Cardiac septum (tissue), 1 donor: Measurements from ENCODE around the gene MMP19. TPM values are rescaled to one million over a fixed set of nuclear protein-coding genes. Genes with fewer than 3 reads are reported as not detected.

Experiments used
- DNase-seq: peaks from one replicate; pipeline ENCODE4 v3.0.0-alpha.2; 2020; ENCODE audit warnings: low spot score
- intact Hi-C: fragments of 100-400 bp; cut with DNase I; formaldehyde crosslinking; loops from one replicate; pipeline ENCODE4 v1.14.0; 2022
- total RNA-seq: library from RNA; stranded (reverse); fragmentation: NEBNext Ultra II Directional; extraction: Animal tissue kit (Norgen Biotek cat#: 25700); gene quantifications from one replicate; pipeline ENCODE4 v1.2.1, GENCODE V29; 2021
- donor health status: DM: no; HTN: no; CAD: no.

MMP19 gene
- total RNA-seq, 1 donor from 2014 or later: 1.6 TPM

DNA sequence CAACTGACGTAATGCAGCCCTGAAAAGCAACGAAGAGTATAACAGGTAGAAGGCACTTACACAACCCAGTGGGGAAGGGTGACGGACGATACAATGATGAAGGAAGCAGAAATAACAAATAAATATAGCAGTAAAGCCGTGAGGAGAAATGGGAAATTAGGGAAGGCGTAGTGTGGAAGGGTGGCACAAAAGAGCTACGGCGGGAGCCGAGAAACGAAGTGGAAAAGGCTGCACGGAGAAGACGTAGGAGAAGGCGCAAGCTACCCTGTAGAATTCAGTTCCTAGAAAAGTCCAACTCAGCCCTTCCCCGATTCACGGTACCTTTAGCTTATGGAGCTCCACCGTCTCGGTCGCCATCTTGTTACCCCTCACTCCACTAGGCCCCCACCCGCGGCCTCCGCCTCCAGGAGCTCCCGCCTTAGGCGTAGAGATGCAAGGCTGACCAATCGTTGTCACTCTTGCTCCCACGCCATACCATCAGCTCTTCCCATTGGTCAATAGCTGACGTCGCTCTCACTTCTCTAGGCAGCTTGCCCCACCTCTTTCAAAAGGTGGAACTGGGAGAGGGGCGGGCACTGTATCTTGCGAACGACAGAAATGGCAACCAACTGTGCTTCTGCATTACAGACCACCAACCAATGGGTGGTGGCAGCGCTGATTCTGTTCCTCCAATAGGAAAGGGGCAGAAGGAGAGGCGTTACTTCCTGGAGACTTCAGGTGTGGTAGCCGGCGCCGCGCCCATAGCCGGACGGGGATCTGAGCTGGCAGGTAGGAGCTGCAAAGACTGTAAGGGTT is 25.2 kb downstream of the MMP19 start, which contains the start of the genes ORMDL2 and SARNP:
TSS of gene ORMDL2 (plus strand) at position 697 of the 795 bp plus-strand sequence. CDS start 959 bp downstream, outside the sequence.
TSS of gene SARNP (minus strand) at position 380 of the 795 bp plus-strand sequence. CDS start at position 357, 23 bp downstream.
- intact Hi-C loops: loop anchor here (1.0 to 5.0 kb wide), 2 partner anchors 13 to 110 kb away; partner anchors contain the start of gene PYM1

DNA sequence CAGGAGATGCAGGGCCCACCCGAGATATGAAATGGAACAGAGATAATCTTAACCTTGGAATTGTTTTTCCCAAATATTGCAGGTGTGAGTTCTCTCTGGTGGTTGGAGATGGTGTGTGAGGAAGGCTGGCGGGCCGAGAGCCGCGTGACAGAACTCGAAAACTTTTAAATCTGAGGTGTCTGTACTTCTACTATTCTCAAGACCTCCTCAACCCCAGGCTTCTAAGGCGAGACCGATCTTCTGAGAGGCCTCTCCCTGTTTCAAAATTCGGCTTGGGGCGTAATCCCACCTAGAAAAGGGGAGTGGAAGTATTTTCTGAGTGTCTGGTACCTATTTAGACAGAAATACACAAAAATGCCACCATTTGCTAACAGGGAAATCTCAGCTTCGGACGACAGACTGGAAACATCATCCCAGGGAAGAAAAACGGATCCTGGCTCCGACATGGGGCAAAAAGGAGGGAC is 25.8 kb downstream of the MMP19 start:
- no peak for DNase-seq
- intact Hi-C loops: loop anchor here (1.0 to 5.0 kb wide), 2 partner anchors 13 to 110 kb away; partner anchors contain the start of gene PYM1

More for the DNA sequence above, 25.2 kb downstream of the MMP19 start, which contains the start of the genes ORMDL2 and SARNP:
- DNase-seq: peak; percentile 97

DNA sequence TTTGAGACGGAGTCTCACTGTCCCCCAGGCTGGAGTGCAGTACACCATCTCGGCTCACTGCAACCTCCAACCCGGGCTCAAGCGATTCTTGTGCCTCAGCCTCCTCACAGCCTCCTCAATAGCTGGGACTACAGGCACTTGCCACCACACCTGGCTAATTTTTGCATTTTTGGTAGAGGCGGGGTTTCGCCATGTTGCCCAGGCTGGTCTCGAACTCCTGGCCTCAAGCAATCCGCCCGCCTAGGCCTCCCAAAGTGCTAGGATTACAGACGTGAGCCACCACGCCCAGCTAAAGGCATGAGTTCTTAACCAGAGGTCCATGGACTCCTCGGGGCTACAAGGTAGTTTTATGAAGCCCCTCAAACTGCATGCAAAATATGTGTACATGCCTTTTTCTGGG is 27.3 kb downstream of the MMP19 start:
- DNase-seq: no peak
- intact Hi-C loops: loop anchor here (5.0 kb wide), 1 partner anchor 112 kb away; the partner anchor contains the start of gene PYM1

DNA sequence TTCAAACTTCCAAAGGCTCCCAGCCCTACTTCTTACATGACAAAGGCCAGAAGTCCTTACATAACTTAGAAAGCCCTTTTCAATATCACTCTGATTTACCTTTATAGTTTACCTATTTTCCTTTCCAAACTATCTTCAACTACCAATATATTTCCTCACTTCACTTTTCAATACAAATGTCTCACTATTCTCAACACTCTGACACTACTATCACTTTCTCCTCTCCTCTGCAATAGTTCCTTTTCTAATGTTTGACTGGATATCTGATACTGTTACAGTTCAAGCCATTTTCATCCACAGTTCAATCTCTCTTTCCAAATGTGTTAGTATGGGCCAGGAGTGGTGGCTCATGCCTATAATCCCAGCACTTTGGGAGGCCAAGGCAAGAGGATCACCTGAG is 28.5 kb downstream of the MMP19 start:
- DNase-seq: no peak
- intact Hi-C loops: no loop called here

DNA sequence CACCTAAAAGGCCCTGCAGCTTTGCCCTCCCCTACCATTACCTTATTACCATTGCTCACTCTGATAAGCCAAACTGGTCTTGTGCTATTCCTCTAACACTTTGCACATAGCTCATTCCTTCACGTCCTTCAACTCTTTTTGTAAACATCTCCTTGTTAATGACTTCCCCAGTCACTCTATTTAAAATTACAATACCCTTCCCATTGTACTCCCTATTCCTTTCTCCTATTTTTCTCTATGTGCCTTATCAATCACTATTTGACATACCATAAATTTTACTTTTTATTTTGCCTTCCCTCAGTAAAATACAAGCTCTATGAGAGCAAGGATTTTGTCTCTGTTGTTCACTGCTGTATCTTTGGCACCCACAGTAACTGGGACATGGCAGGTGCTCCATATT is 30.6 kb downstream of the MMP19 start:
- intact Hi-C loops: no loop called here

DNA sequence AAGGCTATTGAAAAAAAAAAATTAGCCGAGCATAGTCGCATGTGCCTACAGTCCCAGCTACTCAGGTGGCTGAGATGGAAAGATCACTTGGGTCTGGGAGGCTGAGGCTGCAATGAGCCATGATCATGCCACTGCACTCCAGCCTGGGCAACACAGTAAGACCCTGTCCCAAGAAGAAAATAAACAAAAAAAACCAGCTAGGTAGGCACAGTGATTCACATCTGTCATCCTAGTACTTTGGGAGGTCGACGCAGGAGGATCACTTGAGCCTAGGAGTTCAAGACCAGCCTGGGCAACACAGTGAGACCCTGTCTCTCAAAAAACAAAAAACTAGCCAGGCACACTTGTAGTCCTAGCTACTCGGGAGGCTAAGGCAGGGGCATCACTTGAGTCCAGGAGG is 33.5 kb downstream of the MMP19 start:
- DNase-seq: no peak
- intact Hi-C loops: no loop called here

More for the DNA sequence above, 30.6 kb downstream of the MMP19 start:
- no peak for DNase-seq

DNA sequence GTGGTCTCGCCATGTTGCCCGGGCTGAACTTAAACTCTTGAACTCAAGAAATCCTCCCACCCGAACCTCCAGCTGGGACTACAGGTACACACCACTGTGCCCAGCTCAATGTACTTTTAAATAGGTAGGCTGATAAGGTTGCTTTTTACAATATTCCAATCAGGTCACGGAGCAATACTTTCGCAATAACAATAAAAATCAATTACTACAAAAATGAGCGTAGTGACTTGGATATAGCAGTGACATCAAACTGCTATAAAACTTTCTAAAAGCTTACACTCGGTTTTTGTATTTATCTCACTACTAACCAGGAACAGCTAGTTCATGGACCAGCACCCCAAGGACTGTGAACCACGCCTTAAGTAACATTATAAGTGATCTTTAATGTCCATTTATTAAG is 35.8 kb downstream of the MMP19 start:
- DNase-seq: no peak
- intact Hi-C loops: no loop called here

DNA sequence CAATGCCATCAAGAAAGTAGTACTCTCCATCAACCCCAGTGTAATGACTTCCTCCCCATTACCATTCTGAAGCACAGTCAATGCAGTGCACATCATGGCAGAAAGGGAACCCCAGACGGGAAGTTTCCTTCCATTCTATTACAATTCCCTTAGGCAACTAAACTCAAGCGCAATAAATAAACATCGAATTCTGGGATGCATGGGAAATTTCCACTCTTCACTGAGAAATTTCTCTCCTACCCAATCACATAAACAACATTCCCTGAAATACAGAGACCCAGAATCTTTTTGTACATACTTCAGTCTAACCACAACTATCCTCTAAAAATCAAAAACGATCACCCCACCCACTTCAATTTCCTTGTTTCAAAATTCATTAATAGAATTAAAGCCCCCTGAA is 45.2 kb downstream of the MMP19 start:
- no peak for DNase-seq
- intact Hi-C loops: loop anchor here (2.0 kb wide), 1 partner anchor 59 kb away; no protein-coding TSS in a partner anchor

DNA sequence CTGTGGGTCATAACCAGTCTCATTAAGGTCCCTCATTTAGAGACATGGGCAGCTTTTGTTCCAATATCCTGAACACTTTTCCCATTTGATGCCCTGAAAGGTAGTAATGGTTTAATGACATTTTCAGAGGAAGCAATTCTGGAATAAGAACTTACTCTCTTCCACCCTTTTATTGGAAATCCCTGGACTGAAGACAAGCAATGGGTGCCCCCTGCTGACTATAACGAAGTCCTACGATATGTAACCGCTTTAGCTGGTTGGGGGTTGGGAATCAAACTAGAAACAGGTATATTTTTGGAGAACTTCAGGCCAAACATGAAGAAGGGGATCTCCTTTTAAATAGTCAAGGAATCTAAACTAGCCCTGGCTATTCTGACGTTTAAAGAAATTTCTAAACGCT is 45.7 kb downstream of the MMP19 start:
- intact Hi-C loops: loop anchor here (2.0 kb wide), 1 partner anchor 58 kb away; no protein-coding TSS in a partner anchor
- no peak for DNase-seq

DNA sequence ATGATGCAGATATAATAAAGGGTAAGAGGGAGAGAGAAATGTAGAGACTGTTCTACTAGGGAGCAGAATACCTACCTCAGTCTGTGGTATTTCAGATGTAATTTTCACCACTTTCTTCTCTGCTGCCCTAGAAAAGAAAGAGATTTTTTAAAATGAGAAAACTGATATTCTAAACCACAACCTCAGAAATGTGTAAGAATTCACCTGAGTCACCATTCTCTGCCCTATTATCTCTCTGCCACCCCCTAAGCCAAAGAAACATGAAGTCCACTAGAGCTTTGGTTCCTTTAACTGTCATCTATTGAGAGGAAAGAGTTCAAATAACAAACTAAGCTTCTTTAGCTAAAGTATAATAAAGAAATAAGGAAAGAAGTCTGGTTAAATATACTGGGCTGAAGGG is 46.8 kb downstream of the MMP19 start:
- DNase-seq: no peak
- intact Hi-C loops: loop anchor here (2.0 kb wide), 1 partner anchor 57 kb away; no protein-coding TSS in a partner anchor

DNA sequence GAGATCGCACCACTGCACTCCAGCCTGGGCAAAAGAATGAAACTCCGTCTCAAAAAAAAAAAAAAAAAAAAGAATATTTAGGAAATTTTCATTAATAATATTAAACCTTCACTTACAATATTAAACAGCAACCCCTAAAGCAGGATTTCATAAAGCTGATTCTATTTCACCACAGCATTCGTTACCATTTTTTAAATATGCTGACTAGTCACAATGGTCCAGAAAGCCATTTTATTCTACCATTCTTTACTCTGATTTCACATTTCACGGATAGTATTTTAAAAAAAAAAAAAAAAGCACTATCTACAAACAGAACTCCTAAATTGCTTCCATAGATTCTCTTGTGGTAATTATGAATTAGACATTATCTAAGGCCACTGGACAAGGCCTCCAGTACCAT is 52.8 kb downstream of the MMP19 start:
- intact Hi-C loops: no loop called here
- DNase-seq: no peak

DNA sequence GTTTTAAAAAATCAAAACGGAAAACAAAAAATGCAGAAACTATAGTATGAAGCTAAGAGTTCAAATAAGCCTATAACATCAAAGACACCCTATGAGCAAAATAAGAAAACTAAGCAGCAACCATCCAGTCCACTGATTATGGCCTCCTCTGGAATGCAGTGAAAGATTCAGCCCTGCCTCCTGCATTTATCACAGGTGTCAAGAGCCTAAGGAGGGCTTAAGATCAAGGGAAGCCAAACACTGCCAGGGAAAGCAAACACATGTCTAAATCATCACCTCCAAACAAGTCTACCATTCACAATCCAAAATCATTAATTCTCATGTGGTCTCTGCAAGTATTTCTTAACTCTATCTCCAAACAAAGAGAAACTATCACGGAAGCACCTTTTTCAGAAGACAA is 53.6 kb downstream of the MMP19 start:
- DNase-seq: no peak
- intact Hi-C loops: no loop called here

DNA sequence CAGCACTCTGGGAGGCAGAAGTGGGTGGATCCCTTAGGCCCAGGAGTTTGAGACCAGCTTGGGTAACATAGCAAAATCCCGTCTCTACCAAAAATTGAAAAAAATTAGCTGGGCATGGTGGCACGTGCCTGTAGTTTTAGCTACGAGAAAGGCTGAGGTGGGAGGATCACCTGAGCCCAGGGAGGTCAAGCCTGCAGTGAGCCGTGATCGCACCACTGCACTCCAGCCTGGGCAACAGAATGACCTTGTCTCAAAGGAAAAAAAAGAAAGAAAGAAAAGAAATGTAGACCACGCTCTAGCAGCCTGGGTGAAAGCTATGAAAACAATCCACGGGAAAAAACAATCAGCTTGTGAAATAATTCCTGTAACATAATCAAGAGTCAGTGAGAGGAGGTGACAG is 54.2 kb downstream of the MMP19 start:
- no peak for DNase-seq
- intact Hi-C loops: no loop called here

Other genes with a start within 250 kb of the MMP19 start
- not detected for gene OR10P1, start 206.0 kb downstream of the MMP19 start, total RNA-seq
- 806 TPM for gene ITGA7, start 135.0 kb downstream of the MMP19 start, total RNA-seq
- gene BLOC1S1, start 126.9 kb downstream of the MMP19 start, total RNA-seq: 97.7 TPM
- 26.3 TPM for gene RDH5, start 122.5 kb downstream of the MMP19 start, total RNA-seq
- gene CD63, start 113.9 kb downstream of the MMP19 start, total RNA-seq: 914 TPM
- 18.0 TPM for gene GDF11, start 99.8 kb downstream of the MMP19 start, total RNA-seq
- 56.2 TPM for gene SARNP, start 25.2 kb downstream of the MMP19 start, total RNA-seq
- 23.0 TPM for gene ORMDL2, start 24.9 kb downstream of the MMP19 start, total RNA-seq
- 18.4 TPM for gene DNAJC14, start 13.3 kb downstream of the MMP19 start, total RNA-seq
- 13.5 TPM for gene PYM1, start 85.0 kb upstream of the MMP19 start, total RNA-seq
- gene DGKA, start 88.2 kb upstream of the MMP19 start, total RNA-seq: 9.7 TPM
- gene PMEL, start 123.1 kb upstream of the MMP19 start, total RNA-seq: 0.75 TPM
- gene CDK2, start 123.9 kb upstream of the MMP19 start, total RNA-seq: 9.1 TPM
- gene RAB5B, start 131.1 kb upstream of the MMP19 start, total RNA-seq: 108 TPM
- gene SUOX, start 154.3 kb upstream of the MMP19 start, total RNA-seq: 25.0 TPM
- gene IKZF4, start 178.1 kb upstream of the MMP19 start, total RNA-seq: 8.4 TPM
- gene RPS26, start 199.0 kb upstream of the MMP19 start, total RNA-seq: 39.5 TPM
- 1.5 TPM for gene ERBB3, start 237.2 kb upstream of the MMP19 start, total RNA-seq